GM04503 (cell line): ENCODE results near the gene PRIMA1.

Experiments
- DNase-seq: peaks from one replicate; pipeline ENCODE4 v3.0.0-alpha.2; 2012; ENCODE audit warnings: low read depth

Gene PRIMA1

DNA sequence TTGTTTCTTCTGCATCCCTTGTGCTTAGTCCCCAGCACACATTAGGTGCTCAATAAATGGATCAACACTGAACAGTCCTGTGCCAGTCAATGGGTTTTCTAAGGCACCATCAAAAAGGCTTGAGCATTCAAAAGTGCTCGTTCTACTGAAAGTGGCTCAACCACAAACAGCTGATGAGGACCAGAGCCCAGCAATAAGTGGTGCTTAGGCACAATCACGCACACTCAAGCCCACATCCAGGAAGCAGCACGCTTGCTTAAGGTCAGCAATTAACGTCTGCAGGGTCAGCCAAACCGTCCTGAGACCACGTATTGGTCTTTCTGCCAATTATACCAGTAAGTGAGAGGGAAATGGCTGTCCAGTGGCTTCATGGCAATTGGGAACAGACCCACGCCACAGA lies 56.5 kb downstream of the PRIMA1 start:
- no peak for DNase-seq

DNA sequence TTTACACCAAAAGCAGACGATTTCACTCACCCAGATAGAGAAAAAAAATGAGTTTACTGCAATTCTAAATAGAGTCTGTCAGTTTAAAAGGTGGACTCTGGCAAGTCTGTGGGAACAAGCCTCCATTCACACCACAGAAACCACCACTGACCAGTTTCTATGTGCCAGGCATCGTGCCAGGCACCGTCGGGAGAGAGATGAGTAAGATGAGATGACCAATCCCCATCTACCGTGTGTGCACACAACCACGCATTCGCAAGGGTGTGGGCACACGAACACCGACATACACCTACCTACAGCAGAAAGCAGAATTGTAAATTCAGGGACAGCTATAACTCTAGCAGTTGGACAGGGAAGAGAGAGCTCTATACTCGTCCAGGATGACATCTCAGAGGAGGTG lies 58.3 kb downstream of the PRIMA1 start:
- no peak for DNase-seq

DNA sequence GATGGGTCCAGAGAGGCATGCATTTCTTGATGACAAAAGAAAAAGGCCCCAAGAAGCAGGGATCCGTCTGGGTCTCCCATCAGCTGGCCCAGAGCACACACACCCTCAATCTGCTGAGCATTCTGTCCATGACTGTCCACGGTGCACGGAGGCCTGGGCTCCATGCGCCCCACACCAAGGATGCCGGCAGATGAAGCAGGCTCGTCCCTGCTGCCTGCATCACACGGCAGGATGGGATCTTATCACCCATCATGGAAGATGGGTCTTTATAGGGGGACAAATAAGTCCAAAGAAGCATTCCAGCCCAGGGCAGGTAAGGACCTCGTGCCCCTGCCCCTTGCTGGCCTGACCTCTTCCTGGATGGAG lies 59.7 kb downstream of the PRIMA1 start:
- no peak for DNase-seq

DNA sequence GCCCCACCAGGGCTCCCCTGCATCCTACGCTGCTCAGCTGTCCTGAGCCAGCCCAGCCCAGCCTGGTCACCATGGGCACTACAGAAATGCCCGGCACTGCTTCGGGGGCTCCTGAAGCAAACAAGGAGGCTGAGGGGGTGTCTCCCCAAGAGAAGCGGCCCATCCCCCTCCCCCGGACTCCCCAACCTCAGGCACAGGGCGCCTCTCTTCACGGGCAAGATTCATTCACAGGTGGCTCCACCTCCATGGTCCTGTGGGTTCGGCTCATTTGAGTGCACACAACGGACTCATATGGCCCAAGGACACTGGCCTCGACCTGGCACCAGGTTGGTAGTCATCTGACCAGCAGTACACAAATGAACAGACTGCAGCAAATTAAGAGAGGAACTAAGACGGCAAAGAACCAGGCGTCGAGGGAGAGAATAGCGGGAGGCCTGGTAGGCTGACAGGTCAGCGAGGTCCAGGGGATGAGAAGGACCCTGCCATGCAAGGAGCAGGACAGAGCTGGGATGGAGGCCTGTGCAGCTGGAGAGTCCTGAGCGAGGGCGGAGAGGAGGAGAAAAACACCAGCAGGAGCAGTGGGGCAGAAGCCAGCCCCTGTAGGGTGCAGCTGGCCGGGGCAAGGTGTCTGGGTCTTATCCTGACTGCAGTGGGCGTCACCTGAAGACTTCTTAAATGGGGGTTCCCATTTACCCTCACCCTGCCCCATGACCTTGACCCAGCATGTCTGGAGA lies 60.2 kb downstream of the PRIMA1 start:
- no peak for DNase-seq

DNA sequence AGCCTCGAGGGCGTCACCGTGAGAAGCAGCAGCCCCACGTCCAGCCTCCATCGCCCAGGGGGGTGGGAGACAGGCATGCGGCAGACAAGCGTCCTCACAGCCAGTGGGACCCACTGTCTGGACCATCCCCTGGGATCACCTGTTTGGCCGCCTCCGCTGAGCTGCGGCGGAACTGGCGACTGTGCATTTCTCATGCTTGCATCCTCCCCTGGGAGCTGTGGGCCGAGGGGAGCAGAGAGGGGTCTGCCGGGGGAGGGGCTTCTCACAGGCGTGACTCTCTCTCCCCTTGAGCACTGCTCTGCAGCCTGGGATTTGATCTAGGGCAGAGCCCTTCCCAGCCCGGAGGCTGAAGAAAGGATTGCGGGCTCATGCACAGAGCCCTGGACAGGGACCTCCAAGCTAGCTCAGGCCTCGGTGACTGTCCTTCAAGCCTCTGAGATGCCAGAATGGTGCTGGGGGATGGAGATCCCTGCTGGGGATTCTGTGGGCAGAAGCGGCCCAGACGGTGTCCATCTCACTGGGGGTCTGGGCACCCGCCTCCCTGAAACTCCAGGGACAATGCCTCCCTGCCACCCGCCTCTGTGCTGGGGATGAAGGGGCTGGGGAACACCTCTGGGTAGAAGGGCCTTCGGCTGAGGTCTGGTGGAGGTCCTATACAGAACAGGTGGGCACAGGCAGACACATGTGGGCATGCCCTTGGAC lies 61.1 kb downstream of the PRIMA1 start:
- DNase-seq, result no peak

DNA sequence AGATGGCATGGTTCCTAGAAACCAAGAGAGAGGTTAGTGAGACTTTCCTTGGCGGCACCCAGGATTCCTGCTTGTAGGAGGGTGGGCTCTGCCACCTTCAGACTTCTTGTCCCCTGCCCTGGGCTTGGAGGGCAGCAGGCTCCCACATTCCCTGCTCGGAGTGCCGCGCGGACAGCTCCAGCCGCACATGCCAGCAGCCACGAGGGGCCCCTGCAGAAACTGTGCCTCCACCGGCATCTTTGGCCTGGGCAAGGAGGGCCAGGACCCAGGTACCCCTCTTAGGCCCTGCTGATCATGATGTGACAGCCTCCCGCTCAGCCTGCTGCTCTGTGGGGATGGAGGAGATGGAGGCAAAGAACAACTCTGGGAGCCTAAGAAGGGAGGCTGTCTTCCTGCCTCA lies 62.3 kb downstream of the PRIMA1 start:
- no peak for DNase-seq

DNA sequence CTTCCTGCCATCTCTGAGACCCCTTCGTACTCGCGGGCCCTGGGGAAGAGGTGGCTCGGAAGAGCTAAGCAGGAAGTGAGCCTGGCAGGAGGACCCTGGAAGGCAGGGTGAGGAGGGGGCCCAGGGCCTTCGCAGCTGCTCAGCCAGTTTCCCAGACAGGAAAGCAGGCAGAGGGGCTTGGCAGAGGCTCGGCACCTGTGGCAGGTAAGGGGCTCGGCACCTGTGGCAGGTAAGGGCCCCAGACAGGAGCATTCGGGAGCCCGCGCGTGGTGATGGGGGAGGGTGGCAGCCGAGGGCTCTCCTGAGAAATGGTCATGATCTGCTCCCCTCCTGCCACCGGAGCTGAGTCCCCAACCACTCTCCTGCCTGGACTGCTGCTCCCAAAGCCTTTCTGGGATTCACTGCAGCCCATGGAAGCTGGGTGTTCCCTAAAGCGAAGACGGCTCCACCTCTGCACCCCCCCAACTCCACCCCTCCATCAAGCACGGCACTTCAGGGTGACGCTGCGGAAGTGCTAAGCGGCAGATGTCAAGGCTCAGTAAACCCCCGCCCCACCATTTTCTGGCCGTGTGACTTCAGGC lies 63.2 kb downstream of the PRIMA1 start:
- DNase-seq, result no peak

DNA sequence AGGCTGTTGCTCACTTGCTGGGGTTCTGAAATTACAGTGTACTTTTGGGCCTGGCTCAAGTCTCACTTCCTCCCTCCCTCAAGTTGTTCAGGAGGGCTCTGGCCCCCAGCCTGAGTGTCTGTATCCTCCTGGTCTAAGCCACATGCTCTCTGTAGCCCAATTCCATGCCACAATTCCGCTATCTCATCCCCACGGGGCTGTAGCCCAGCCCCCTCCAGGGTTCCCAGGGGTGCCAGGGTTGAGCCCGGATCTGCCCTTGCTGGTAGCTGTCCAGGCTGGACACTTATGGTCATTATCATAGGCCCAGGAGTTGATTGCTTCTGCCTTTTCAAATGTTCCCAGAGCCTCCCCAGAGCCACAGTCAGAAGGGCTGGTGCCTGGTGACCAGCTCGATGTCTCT lies 65.3 kb downstream of the PRIMA1 start:
- no peak for DNase-seq

DNA sequence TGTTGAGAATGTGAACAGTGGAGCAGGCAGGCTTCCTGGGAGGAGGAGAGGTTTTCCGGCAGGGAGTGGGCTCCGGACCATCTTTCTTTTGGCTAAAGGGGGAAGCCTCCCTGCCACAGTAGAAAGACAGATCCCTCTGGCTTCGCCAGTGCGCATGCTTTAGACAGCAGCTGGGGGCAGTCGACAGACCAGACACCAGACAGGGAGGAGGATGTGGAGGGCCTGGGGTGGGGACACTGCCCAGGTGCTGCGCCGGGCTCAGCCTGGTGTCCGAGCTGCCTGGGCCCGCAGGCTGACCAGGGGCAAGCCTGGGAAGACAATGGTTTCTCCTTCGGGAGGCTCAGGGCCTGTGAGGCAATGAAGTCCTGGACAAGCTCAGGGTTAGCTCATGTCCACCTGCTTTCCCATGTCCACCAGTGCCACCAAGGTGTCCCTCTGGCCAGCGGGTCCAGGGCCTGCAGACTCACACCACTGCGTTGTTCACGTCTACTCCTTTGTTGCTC lies 67.3 kb downstream of the PRIMA1 start:
- no peak for DNase-seq

DNA sequence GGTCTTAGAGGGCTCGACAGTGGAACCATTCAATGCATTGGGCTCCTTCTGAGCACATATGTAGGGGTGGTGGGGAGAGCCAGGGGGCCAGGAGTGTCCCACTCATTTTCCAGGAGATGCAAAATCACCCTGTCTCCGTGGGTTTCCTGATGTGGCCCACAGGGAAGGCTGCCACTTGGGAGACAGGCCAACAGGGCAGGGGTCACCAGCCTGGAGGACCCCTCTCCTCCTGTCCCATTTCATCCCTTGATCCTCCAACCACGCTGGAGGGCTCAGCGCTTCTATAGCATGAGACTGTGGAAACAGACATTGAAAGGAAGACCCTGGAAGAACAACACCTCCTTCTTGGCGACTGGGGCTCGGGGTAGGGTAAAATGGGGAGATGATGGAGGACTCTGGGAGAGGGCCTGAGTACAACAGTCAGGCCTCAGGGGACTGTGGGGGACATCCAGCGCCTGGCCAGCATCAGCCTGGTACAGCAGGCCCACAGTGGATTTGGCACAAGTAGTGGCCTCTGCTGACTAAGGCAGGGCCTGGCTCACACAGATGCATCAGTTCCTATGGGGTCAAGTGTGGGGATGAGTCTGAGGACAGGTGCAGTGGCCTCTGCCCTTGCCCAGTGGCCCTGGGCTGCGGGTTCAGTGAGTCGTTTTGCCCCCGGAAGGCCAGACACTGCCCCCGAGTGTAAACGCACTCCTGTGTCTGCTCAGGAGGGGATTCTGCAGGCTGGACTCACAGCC lies 68.0 kb downstream of the PRIMA1 start:
- no peak for DNase-seq

DNA sequence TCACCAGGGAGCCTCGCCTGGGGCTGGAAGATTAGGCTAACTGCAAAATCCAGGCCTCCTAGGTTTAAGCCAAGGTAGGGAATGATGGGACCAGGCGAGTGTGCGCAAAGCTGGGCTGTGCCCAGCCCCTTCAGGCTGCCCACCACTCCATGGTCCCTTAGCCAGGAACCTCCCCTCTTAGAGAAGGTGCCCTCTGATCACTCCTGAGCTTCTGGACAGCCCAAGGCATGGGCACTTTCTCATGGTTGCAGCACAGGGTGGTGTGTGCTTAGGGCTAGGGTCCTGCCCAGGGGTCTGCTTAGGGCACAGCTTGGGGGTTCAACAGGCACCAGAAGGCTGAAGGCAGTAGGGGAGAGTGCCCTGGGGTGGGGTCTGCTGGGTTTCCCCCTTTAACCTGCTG lies 69.0 kb downstream of the PRIMA1 start:
- no peak for DNase-seq

DNA sequence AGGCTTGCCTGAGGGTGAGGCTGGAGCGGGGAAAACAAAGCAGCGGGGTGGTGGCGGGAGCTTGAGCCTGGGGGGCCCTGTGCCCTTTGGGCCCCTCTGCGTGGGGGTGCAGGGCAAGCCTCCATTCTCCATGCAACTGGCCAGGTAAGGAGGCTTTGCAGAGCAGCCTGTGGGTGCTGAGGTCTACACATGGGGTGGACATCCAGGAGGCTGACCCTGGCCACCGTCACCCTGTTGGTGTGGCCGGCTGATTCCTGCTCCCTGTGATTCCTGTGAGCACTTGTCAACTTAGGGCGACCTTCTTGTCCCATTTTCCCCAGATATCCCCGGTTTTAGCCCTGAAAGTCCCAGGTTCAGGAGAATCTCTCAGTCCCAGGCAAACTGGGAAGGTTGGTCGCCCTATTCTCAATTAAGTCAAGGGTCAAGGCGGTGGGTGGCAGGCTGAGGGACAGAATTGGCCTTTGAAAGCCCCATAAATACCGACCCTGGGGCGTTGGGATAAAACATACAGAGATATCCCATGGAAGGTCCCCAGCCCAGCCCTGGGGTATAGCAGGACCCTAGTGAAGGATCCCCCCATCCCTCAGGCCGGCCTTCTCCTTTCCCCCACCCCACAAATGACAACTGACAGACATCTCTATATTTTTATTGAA lies 70.5 kb downstream of the PRIMA1 start:
- no peak for DNase-seq

DNA sequence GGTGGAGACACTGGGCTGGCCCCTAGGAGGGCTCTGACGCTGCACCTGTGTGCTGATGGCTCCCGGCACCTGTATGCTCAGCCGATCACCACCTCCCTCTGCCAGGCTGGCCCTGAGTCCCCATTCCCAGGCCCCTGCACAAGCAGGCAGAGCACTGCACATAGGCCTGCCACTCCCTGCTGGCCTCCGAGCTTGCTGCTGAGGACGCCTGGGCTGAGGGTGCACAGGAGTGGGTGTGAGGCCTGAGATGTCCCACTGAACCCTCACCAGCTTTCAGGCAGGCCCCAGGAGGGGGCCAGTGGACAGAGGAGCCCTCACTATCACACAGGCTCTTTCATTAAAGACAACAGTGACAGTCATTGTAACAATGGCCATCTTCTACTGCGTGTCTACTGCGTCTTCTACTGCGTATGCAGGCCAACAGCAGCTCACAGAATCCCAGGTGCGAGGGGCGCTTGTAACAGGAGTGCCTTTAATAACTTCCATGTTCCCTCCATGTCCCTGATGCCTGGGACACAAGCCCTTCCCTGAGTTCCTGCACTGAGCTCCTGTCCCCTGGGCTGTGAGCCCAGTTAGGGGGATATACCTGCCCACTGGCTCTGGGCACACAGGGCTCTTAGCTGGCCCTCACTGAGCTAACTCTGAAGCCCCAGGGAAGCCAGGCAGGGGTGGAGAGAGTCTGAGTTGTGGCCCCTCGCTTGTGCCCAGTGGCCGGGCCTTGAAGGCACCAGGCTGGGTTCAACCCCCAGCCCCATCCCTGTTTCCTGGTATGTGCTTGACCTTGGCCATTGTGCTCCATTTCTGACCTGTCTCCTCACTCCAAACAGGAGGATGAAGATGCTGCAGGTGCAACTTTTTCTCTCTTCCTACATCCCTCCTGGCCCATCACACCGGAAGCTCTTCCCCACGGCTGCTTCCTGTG lies 71.3 kb downstream of the PRIMA1 start:
- DNase-seq, result no peak

DNA sequence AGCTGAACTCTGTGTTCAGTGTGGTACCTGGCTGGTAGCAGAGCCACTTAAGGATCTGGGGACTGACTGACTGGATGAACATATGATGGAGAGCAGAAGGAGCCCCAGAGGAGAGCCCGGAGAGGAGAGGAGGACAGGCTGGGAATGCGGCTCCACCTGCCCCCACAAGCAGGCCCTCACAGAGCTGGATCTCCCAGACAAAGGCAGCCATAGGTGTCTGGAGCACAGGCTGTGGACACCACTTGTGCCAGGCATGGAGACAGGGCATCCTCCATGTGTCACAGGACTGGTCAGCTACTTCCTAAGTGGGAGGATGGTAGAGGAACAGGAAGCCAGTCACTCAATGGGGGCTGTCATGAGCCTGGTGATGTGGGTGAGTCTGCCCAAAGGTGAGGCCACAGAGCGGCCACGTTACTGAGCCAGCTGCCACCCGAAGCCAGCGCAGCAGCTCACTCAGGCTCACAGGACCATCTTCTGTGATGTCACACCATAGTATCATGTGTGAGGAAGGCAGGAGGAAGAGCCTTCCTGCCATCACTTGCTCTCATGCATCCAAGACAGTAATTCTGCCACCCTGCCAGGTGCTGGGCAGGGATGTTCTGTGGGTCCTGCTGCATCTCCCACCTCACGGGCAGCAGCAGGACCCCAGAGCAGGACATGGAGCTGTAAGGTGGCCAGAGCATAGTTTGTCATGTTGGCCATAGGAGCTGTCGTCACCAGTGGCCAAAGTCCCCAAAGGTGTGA lies 72.1 kb downstream of the PRIMA1 start:
- no peak for DNase-seq

DNA sequence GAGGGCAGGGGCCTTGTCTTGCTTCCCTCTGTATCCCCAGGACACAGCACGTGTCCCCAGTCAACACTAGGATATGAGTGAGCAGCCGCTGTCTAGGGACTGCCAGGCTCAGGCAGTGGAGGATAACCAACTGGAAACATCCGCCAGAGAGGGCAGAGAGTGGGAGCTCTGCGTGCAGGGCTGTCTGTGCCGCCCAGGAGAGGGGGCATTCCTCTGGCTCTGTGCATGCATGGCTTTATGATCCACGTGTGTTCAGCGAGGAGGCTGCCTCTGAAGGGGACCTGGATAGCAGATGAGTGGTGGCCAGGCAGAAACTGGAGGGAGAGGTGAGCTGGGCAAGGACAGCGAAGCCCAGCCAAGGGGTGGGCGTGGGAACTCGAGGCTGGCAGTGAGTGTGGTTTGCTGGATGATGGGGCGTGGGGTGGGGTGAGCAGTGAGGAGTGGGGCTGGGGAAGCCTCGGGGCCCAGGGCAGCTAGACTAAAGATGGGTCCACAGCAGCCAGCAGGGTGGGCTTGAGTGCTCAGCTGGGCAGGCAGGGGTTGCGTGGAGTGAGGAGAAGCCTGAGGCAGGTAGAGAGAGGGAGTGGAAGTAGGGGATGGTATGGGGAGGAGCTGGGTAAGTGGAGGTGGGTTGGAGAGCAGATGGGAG lies 72.9 kb downstream of the PRIMA1 start:
- no peak for DNase-seq

DNA sequence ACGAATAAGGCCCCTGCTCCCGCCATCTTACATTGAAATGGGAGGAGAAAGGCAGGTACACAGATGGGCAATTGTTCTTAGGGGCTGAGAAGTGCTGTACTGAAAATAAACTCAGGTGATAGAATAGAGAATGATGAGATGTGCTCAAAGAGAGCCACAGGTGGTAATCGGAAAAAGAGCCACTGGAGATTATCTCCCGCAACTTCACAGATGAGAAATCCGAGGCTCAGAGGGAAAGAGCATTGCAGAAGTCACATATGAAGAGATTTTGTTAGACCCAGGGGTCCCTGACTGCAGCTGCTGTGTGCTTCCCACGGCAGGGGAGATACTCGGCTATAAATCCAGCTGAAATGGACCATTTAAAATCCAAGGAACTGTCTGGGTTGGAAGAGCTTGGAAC lies 73.7 kb downstream of the PRIMA1 start:
- no peak for DNase-seq

DNA sequence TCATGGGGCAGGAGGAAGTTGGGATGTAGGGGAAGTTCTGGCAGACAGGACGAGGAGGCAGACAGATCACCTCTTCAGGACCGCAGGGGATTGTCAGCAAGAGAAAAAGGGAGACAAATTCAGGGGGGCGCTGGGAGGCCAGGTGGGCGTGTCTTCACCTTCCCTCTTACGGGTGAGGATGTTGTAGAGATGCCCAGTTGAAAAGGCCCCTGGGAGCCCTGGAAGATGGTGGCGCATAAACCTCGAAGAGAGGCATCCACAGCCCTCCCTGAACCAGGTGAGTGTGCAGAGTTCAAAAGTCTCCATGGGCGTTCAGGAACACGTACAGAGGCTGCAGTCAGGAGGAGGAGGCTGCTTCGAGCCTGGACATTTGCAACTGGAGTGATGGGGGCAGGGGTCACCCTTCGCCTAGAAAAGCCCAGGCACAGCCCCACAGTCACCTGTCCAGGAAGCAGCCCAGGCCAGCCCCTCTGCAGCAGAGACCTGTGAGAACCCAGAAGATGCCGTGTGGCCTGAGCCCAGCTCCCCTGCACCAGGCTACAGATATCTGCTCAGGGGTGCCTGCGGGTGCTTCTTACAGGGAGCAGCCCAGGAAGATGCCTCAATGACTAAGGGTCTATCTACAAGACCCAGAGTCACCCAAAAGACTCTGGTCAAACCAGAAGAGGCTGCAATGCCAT lies 74.4 kb downstream of the PRIMA1 start:
- no peak for DNase-seq

DNA sequence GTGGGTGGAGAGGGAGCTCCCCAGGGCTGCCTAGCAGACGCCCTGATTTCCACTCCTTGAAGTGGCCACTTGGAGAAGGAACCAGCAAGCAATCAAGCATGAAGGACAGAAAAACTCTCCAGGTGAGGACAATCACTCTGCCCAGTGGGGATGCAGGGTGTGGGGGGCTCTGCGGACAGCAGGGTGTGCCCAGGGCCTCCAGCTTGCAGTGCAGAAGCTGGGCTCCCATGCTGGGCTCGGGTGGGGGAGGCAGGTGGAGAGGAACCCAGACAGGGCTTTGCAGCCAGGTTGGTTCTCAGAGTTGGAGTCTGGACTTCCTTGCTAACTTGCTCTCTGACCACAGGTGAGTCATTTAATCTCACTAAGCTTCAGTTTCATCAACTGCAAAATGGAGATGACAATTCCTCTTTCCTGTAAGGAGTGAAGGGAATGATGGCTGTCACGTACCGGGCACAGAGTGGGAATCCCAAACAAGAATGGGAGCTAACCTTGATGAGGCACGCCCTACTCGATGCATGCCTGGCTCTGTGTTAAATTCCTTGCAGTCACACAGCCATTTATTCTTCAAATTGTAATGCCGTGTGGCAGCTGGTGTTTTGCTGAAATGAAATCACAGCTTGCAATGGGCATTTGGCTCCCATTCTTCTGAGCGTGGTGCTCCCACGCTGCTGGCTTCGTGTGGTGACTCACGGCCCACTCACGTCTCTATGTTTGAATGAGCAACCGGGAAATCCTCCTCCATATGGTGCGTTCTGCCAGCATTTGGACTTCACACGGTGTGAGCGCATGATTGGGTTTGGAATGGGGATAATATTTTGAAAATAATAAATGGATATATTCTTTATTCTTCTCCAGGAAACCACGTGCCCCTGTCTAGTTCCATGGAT lies 75.2 kb downstream of the PRIMA1 start:
- no peak for DNase-seq
